Activated CD4-positive, alpha-beta T cell treated with anti-CD3 and anti-CD28 coated beads for 24 hours (primary cell): ENCODE measurements around the gene DAB1.
"Not testable (repeated sequence)": the region's sequence is repeated elsewhere in the genome, so short reads cannot be mapped to it uniquely, and the experiment has no call there.

Source experiments
- DNase-seq, 2 donors: peaks; one replicate each; pipeline ENCODE4 v3.0.0-alpha.2; 2020; ENCODE audit warnings: low read depth in 2 of 2

DAB1 gene

GRCh38 chr1:57361516-57361915 is 62.3 kb downstream of the DAB1 start:
- no peak for DNase-seq

GRCh38 chr1:57360846-57361407 is 62.9 kb downstream of the DAB1 start:
- no peak for DNase-seq

GRCh38 chr1:57357462-57357861 is 66.4 kb downstream of the DAB1 start:
- DNase-seq, result no peak

GRCh38 chr1:57353654-57354053 is 70.2 kb downstream of the DAB1 start:
- DNase-seq, result no peak

- DNase-seq, result no peak
Measured at GRCh38 chr1:57350610-57351009, 73.2 kb downstream of the DAB1 start.

- no peak for DNase-seq
Measured at GRCh38 chr1:57348921-57349320, 74.9 kb downstream of the DAB1 start.

GRCh38 chr1:57345916-57346315 is 77.9 kb downstream of the DAB1 start:
- no peak for DNase-seq

- DNase-seq, result no peak
Measured at GRCh38 chr1:57344265-57344664, 79.6 kb downstream of the DAB1 start.

GRCh38 chr1:57343298-57343915 is 80.5 kb downstream of the DAB1 start:
- not testable (repeated sequence) for DNase-seq

GRCh38 chr1:57341721-57342120 is 82.1 kb downstream of the DAB1 start:
- DNase-seq, result no peak

GRCh38 chr1:57340334-57341070 is 83.4 kb downstream of the DAB1 start:
- no peak for DNase-seq

- DNase-seq, result no peak
Measured at GRCh38 chr1:57337623-57338022, 86.2 kb downstream of the DAB1 start.

- DNase-seq, result no peak
Measured at GRCh38 chr1:57336793-57337192, 87.1 kb downstream of the DAB1 start.

GRCh38 chr1:57331620-57332019 is 92.2 kb downstream of the DAB1 start:
- DNase-seq, result no peak

- DNase-seq, result no peak
Measured at GRCh38 chr1:57329937-57330336, 93.9 kb downstream of the DAB1 start.

GRCh38 chr1:57329001-57329527 is 94.8 kb downstream of the DAB1 start:
- DNase-seq, result no peak

- DNase-seq, result no peak
Measured at GRCh38 chr1:57327946-57328345, 95.9 kb downstream of the DAB1 start.

- no peak for DNase-seq
Measured at GRCh38 chr1:57327336-57327735, 96.5 kb downstream of the DAB1 start.

GRCh38 chr1:57325536-57325935 is 98.3 kb downstream of the DAB1 start:
- no peak for DNase-seq

GRCh38 chr1:57325117-57325516 is 98.7 kb downstream of the DAB1 start:
- DNase-seq, result no peak

GRCh38 chr1:57324388-57324787 is 99.5 kb downstream of the DAB1 start:
- no peak for DNase-seq

GRCh38 chr1:57321776-57322175 is 102.1 kb downstream of the DAB1 start:
- DNase-seq, result no peak

GRCh38 chr1:57319791-57320190 is 104.1 kb downstream of the DAB1 start:
- no peak for DNase-seq
